Activated CD8-positive, alpha-beta memory T cell treated with anti-CD3 and anti-CD28 coated beads, Interleukin-2, amount 50 U/mL, for 24 hours (primary cell): ENCODE measurements around the gene RPL7L1.
"Not testable (repeated sequence)": the region's sequence is repeated elsewhere in the genome, so short reads cannot be mapped to it uniquely, and the experiment has no call there.

Experiments used
- DNase-seq: peaks from one replicate; pipeline ENCODE4 v3.0.0-alpha.2; 2020; ENCODE audit errors: extremely low read depth

RPL7L1 gene

DNA sequence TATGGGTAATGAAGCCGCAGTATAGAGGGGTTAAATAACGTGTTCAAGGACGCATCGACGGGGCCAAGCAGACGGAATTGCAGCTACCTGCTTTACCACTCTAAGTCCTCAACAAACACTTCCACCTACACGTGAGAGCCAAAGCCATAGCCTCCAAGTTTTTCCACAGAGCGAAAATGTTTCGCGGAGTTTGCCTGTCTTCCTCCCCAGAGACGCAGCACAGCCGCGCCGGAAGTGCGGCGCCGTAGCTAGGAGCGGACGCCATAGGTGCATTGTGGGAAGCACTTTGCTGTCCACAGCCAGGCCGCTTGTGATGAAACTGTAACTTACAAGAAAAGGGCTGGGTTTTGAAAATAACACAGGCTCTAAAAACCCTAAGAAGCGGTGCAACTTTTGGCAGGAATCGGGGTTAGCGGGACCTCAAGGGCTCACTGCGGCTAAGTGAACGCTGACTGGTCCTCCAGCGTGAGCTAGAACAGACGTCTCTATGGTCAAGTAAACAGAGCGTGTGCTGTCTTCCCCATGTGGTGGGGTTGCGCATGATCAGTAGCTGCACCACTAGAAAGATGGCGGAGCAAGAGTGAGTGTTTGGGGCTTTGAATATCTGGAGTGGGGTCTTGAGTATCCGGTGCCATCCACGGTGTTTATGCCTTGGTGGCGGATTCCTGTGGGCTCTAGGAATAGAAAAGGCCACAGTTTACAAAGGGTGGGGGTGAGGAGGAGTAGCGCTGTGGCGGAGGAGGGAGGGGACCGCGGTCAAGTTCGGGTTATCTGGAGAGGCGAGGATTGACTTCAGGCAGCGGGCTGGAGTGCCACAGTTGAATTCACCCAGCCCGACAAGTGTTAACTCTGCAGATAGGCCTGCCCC, at the start of gene RPL7L1:
Gene RPL7L1 (plus strand): TSS at position 245 of the 868 bp plus-strand sequence. CDS start 295 bp downstream, at position 540.
- DNase-seq = peak; percentile 70

DNA sequence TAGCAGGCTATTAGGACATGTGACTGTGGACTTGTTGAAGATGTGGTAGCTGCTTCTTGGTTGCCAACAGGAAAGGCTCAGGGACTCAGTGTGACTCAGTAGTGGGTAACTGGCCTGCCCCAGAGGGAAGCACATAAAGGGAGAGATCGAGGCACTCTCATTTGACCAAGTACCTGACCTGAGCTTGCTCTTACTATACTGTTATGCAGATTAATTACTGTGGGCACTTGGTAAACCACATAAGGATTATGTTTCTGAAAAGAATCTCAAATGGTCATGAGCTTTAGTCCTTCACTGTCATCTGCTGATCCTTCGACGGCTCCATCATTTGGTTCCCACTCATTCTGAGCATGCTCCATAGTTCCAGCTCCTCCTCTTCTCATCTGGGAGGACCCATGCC, 48.2 kb upstream of the RPL7L1 start:
- DNase-seq = no peak

- DNase-seq = no peak
Measured at GRCh38 chr6:42834056-42834455, 45.4 kb upstream of the RPL7L1 start.

DNA sequence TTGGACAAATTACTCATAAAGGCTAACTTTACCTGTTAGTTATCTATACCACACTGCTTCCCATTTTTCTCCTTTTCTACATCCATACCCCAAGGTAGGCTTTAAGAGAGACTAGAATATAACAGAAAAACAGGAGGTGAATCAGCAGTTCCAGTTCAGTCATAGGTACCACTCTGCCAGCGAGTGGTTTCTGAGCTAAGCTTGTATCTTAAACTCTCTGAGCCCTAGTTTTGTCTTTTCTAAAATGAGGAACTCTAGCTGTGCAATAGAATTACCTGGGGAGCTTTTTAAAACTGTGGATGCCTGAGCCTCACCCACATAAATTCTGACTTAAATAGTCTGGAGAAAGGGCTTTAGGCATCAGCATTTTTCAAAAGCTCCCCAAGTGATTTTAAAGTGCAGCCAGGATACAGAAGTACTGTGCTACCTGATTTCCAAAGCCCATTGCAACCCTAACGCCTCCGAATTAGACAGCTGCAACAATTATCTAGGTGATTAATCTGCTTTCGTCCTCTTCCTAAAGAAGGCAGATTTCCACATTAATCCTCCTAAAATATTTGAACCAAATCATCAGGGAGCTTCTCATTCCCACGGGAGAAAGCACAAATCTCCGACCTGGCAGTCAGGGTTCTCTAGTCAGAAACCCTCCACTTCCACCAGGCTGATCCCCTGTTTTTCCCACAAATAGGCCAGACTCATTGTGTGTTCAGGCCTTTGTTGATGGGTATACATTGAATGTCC, 37.4 kb upstream of the RPL7L1 start:
- no peak for DNase-seq

GRCh38 chr6:42845327-42845694, 34.1 kb upstream of the RPL7L1 start:
- no peak for DNase-seq

DNA sequence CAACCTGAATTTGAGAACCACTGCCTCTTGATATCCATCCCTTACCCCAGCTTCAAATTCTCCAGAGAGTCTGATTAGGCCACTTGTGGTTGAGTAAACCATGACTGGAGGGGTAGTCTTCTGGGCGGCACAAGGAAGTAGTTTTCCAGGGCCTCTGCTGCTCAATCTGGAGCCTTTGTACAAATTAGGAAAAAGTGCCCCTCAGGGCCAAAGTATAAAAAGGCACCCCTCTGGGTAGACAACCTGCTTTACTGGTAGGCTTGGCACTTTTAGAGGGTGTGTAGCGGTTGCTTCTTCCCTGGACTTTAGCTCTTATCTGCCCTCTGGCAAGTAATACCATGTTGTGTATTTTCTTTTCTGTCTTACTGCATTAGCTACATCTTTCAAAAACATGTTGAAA, 32.9 kb upstream of the RPL7L1 start:
- DNase-seq = no peak

GRCh38 chr6:42848700-42849099, 30.7 kb upstream of the RPL7L1 start:
- no peak for DNase-seq

- DNase-seq = no peak
Measured at GRCh38 chr6:42851599-42851998, 27.8 kb upstream of the RPL7L1 start.

DNA sequence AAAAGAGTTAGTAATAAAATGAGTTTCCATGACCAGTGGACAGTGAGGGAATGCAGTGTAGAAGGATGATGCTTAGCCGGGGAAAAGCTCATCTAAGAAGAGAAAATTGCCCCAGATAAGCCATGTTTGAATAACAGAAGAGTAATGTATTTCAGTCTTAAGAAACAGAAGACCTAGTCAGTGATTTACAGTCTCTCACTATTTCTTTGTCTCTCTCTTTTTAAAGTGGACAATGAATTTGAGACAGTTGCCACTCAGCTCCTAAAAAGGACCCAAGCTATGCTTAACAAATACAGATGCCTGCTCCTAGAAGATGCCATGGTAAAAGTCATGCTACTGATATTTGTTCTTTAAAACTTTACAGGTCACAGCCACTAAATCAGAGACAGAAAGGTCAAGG, 19.4 kb upstream of the RPL7L1 start:
- DNase-seq = no peak

GRCh38 chr6:42860481-42860880, 18.9 kb upstream of the RPL7L1 start:
- no peak for DNase-seq

- no peak for DNase-seq
Measured at GRCh38 chr6:42864602-42865001, 14.8 kb upstream of the RPL7L1 start.

GRCh38 chr6:42870145-42870936, 9.1 kb upstream of the RPL7L1 start:
- no peak for DNase-seq

- DNase-seq = no peak
Measured at GRCh38 chr6:42871711-42872110, 7.7 kb upstream of the RPL7L1 start.

DNA sequence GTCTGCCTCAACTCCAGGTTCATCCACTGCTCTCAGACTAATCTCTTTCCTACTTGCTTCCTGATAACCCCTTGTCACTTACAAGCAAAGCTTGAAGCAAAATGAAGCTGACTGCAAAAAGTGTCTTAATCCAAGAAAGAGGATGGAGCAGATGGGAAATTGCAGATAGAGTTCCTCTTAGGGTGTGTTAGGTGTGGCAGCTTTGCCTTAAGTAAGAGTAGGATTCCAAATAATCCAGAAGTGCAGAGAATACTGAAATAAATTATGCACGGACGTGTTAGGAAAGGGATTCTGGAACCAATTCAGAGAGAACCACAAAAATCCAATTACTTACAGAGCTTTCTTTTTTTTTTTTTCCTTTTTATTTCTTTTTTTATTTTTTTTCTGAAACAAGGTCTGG, 6.1 kb upstream of the RPL7L1 start:
- no peak for DNase-seq

- DNase-seq = no peak
Measured at GRCh38 chr6:42877695-42878094, 1.7 kb upstream of the RPL7L1 start.

- DNase-seq = not testable (repeated sequence)
Measured at GRCh38 chr6:42880240-42880817, 913 bp downstream of the RPL7L1 start.

DNA sequence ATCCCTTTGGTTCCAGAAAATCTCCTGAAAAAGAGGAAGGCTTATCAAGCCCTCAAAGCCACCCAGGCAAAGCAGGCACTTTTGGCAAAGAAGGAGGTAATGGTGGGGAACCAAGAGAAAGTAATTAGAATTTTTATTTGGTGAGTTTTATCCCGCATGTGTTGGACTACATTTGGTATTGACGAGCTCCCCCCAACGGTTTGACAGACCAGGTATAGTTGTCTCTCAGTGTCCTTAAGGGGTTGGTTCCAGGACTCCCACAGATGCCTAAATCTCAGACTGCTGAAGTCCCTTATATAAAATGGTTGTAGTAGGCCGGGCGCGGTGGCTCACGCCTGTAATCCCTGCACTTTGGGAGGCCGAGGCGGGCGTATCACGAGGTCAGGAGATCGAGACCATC, 1.5 kb downstream of the RPL7L1 start:
- not testable (repeated sequence) for DNase-seq

- DNase-seq = no peak
Measured at GRCh38 chr6:42885702-42886101, 6.3 kb downstream of the RPL7L1 start.

DNA sequence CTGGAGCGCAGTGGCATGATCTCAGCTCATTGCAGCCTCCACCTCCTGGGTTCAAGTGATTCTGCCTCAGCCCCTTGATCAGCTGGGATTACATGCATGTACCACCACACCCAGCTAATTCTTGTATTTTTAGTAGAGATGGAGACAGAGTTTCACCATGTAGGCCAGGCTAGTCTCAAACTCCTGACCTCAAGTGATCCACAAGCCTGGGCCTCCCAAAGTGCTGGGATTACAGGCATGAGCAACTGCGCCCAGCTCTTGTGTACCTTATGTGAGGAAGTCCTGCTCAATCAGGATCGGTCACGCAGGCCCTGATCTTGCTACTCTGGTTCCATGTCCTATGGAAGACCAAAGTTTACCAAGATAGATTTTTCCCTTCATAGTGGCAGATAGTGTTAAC, 8.8 kb downstream of the RPL7L1 start:
- DNase-seq = not testable (repeated sequence)

DNA sequence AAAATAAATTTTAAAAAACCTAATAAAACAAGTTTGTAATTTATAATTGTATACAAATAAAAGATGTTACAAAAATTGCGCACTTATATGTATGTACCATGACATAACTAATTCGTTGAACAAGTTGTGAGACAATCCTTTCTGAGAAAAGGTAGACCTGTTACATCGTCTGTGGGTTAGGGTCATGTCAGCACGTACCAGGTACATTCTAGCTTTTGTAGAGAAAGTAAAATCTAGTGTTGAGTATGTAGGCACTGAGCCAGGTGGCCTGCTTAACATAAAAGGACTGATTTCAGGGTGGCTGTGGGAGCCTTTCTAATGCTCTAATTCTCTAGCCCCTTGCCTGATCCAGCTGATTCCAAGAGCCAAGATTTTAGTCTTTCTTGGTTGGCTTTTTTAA, 10.4 kb downstream of the RPL7L1 start:
- DNase-seq = no peak

- peak; percentile 86 for DNase-seq
Measured at GRCh38 chr6:42890311-42891198, 11.1 kb downstream of the RPL7L1 start.
